RWPE2 (cell line): ENCODE measurements around the gene IGSF9B.

Source experiments
- ATAC-seq: fragments of 200-7000 bp; cut with Tn5 transposase; 3 replicates; pipeline ENCODE4 v1.9.1; 2021; ENCODE audit warnings: low read depth
- DNase-seq: peaks from one replicate; pipeline ENCODE4 v3.0.0-alpha.2; 2020; ENCODE audit warnings: low spot score
- H3K27ac ChIP-seq: fragments of 450-650 bp; 2 replicates; pipeline ENCODE4 v1.5.1; 2017; ENCODE audit warnings: mild to moderate bottlenecking; ENCODE audit not compliant: poor library complexity, severe bottlenecking
- H3K27me3 ChIP-seq: fragments of 250-450 bp; sonication (Bioruptor Pico); 2 replicates; pipeline ENCODE4 v1.5.1; 2021; ENCODE audit warnings: mild to moderate bottlenecking, moderate library complexity; ENCODE audit not compliant: insufficient read depth, poor library complexity, severe bottlenecking
- H3K36me3 ChIP-seq: fragments of 250-450 bp; sonication (Bioruptor Pico); 2 replicates; pipeline ENCODE4 v1.5.1; 2020; ENCODE audit warnings: low read depth, mild to moderate bottlenecking, moderate library complexity
- H3K4me1 ChIP-seq: fragments of 250-450 bp; sonication (Bioruptor Pico); 2 replicates; pipeline ENCODE4 v1.5.1; 2021; ENCODE audit warnings: mild to moderate bottlenecking, moderate library complexity; ENCODE audit not compliant: insufficient read depth, poor library complexity, severe bottlenecking
- H3K4me3 ChIP-seq: fragments of 250-450 bp; sonication (Bioruptor Pico); 2 replicates; pipeline ENCODE4 v1.5.1; 2021; ENCODE audit warnings: mild to moderate bottlenecking, moderate library complexity; ENCODE audit not compliant: severe bottlenecking
- H3K9me3 ChIP-seq: fragments of 250-450 bp; sonication (Bioruptor Pico); 2 replicates; pipeline ENCODE4 v1.5.1; 2021; ENCODE audit warnings: mild to moderate bottlenecking, moderate library complexity; ENCODE audit not compliant: severe bottlenecking
- TF ChIP-seq, protein P1 (sequence below): fragments of 450-650 bp; IDR thresholded peaks from one replicate; pipeline ENCODE4 v1.5.1; 2017; ENCODE audit warnings: mild to moderate bottlenecking, moderate library complexity; ENCODE audit not compliant: poor library complexity, severe bottlenecking

IGSF9B gene

GRCh38 chr11:133904818-133905515, 51.8 kb downstream of the IGSF9B start:
- no peaks in the 10 kb centered on the region for H3K27me3 ChIP-seq
- no peaks in the 10 kb centered on the region for H3K36me3 ChIP-seq
- no peak overlapping the region for H3K27ac ChIP-seq
- H3K4me3 ChIP-seq, result no peak overlapping the region
- TF ChIP-seq, protein P1, sequence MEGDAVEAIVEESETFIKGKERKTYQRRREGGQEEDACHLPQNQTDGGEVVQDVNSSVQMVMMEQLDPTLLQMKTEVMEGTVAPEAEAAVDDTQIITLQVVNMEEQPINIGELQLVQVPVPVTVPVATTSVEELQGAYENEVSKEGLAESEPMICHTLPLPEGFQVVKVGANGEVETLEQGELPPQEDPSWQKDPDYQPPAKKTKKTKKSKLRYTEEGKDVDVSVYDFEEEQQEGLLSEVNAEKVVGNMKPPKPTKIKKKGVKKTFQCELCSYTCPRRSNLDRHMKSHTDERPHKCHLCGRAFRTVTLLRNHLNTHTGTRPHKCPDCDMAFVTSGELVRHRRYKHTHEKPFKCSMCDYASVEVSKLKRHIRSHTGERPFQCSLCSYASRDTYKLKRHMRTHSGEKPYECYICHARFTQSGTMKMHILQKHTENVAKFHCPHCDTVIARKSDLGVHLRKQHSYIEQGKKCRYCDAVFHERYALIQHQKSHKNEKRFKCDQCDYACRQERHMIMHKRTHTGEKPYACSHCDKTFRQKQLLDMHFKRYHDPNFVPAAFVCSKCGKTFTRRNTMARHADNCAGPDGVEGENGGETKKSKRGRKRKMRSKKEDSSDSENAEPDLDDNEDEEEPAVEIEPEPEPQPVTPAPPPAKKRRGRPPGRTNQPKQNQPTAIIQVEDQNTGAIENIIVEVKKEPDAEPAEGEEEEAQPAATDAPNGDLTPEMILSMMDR, result no peak
- H3K9me3 ChIP-seq, result no peaks in the 10 kb centered on the region
- no peaks in the 10 kb centered on the region for H3K4me1 ChIP-seq
- DNase-seq, result peak; percentile 16
- ATAC-seq, result no peak

DNA sequence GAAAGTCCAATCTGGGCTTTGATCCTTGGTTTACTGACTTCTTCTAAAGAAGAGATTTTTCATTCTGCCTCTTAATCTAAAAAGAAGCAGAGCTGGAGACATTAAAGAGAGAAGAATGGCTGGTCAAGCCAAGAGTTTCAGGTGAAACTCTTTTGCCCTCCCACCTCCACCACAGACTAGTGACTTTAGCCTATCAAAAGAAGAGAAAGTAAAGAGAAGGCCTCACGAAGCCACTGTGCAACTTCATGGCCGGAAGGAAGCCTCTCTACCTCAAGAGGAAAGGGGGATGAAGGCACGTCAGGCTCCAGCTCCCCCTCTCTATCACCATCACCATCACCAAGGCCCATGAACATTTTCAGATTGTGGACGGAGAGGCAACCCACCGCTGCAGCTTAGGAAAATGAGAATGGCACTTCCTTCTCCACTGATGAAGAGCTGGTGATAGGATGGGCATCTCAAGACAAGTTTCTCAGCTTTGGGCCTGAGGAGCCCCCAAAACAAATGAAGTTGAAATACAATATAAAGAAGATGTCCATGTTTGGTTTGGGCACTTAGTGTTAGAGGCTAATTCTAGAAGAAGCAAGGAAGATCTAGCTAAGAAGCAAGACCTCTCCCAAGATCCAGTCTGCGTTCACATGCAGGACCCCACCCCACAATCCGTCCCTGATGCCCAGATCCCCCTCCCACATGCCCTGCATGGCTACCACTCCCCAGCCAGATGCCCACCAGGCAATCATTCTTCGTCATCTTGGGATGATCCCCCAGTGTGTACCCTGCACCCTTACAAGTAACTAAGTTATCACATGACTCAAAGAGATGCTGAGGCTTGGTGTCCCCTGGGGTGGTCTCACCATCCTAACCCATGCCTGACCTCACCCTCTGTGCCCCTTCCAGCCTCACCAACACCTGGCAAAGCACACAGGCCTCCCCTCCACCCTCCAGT, 52.6 kb downstream of the IGSF9B start:
- TF ChIP-seq, protein P1, result no peak
- Histone ChIP-seq H3K27ac (no peak overlapping the region), H3K9me3 (no peaks in the 10 kb centered on the region), H3K27me3 (no peaks in the 10 kb centered on the region), H3K4me3 (no peak overlapping the region), H3K4me1 (no peaks in the 10 kb centered on the region), H3K36me3 (no peaks in the 10 kb centered on the region)
- DNase-seq (peak; percentile 23), ATAC-seq (no peak)

GRCh38 chr11:133903056-133903455, 53.7 kb downstream of the IGSF9B start:
- Histone ChIP-seq H3K4me3 (no peak overlapping the region), H3K9me3 (no peaks in the 10 kb centered on the region), H3K36me3 (no peaks in the 10 kb centered on the region), H3K27ac (no peak overlapping the region), H3K4me1 (no peaks in the 10 kb centered on the region), H3K27me3 (no peaks in the 10 kb centered on the region)
- peak; percentile 9 for DNase-seq
- no peak for ATAC-seq
- TF ChIP-seq, protein P1, result no peak

DNA sequence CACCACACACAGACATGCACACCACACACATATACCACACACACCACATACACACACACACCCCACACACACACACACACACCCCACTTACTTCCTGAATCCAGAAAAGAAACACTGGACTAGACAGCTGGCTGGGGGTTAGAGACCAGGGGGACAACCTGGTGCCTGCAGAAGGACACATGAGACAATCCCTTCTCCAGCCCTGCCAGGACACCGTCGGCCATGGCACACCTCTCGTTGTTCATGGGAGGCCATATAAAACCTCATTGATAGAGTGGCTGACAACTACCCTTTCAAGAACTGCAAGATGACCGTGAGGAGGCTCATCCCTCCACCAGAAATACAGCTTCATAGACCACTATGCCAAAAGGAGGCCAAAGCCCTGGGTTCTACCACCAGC, 54.3 kb downstream of the IGSF9B start:
- H3K27me3 ChIP-seq, result no peaks in the 10 kb centered on the region
- DNase-seq, result no peak
- H3K27ac ChIP-seq, result no peak overlapping the region
- ATAC-seq, result no peak
- no peak overlapping the region for H3K4me3 ChIP-seq
- no peaks in the 10 kb centered on the region for H3K4me1 ChIP-seq
- TF ChIP-seq, protein P1, result no peak
- H3K9me3 ChIP-seq, result no peaks in the 10 kb centered on the region
- no peaks in the 10 kb centered on the region for H3K36me3 ChIP-seq

- H3K27ac ChIP-seq, result no peak overlapping the region
- no peak overlapping the region for H3K4me3 ChIP-seq
- H3K27me3 ChIP-seq, result no peaks in the 10 kb centered on the region
- no peak for DNase-seq
- ATAC-seq, result no peak
- H3K36me3 ChIP-seq, result no peaks in the 10 kb centered on the region
- no peaks in the 10 kb centered on the region for H3K9me3 ChIP-seq
- H3K4me1 ChIP-seq, result no peaks in the 10 kb centered on the region
- TF ChIP-seq, protein P1, result no peak
Measured at GRCh38 chr11:133901999-133902398, 54.8 kb downstream of the IGSF9B start.
